ENCODE measurements around the gene TBX20.
"Not testable (repeated sequence)": the region's sequence is repeated elsewhere in the genome, so short reads cannot be mapped to it uniquely, and the experiment has no call there.

The TBX20 gene

GRCh38 chr7:35220176-35220575 is 33.7 kb downstream of the TBX20 start:
- DNase-seq (ENCODE audit: low spot score) = not testable (repeated sequence)

GRCh38 chr7:35216033-35216432 is 37.9 kb downstream of the TBX20 start:
- DNase-seq (ENCODE audit: low spot score) = not testable (repeated sequence)

- not testable (repeated sequence) for DNase-seq (ENCODE audit: low spot score)
Observed at GRCh38 chr7:35215063-35215462, 38.8 kb downstream of the TBX20 start.

- not testable (repeated sequence) for DNase-seq (ENCODE audit: low spot score)
Observed at GRCh38 chr7:35206924-35207323, 47.0 kb downstream of the TBX20 start.

GRCh38 chr7:35204850-35205249 is 49.0 kb downstream of the TBX20 start:
- DNase-seq (ENCODE audit: low spot score) = not testable (repeated sequence)

- not testable (repeated sequence) for DNase-seq (ENCODE audit: low spot score)
Observed at GRCh38 chr7:35204031-35204430, 49.9 kb downstream of the TBX20 start.

- DNase-seq (ENCODE audit: low spot score) = not testable (repeated sequence)
Observed at GRCh38 chr7:35202353-35202752, 51.5 kb downstream of the TBX20 start.

GRCh38 chr7:35200170-35200569 is 53.7 kb downstream of the TBX20 start:
- DNase-seq (ENCODE audit: low spot score) = not testable (repeated sequence)

- not testable (repeated sequence) for DNase-seq (ENCODE audit: low spot score)
Observed at GRCh38 chr7:35198370-35199140, 55.3 kb downstream of the TBX20 start.

- DNase-seq (ENCODE audit: low spot score) = not testable (repeated sequence)
Observed at GRCh38 chr7:35191571-35191970, 62.3 kb downstream of the TBX20 start.

GRCh38 chr7:35190146-35190773 is 63.6 kb downstream of the TBX20 start:
- DNase-seq (ENCODE audit: low spot score) = not testable (repeated sequence)

GRCh38 chr7:35186751-35187150 is 67.1 kb downstream of the TBX20 start:
- DNase-seq (ENCODE audit: low spot score) = peak; percentile 57

GRCh38 chr7:35185908-35186731 is 67.8 kb downstream of the TBX20 start:
- peak; percentile 83 for DNase-seq (ENCODE audit: low spot score)

GRCh38 chr7:35185578-35185907 is 68.4 kb downstream of the TBX20 start:
- DNase-seq (ENCODE audit: low spot score) = not testable (repeated sequence)

GRCh38 chr7:35184961-35185360 is 68.9 kb downstream of the TBX20 start:
- DNase-seq (ENCODE audit: low spot score) = not testable (repeated sequence)

GRCh38 chr7:35183873-35184503 is 69.9 kb downstream of the TBX20 start:
- DNase-seq (ENCODE audit: low spot score) = not testable (repeated sequence)

GRCh38 chr7:35180665-35181064 is 73.2 kb downstream of the TBX20 start:
- not testable (repeated sequence) for DNase-seq (ENCODE audit: low spot score)

- DNase-seq (ENCODE audit: low spot score) = not testable (repeated sequence)
Observed at GRCh38 chr7:35173176-35173575, 80.7 kb downstream of the TBX20 start.

- not testable (repeated sequence) for DNase-seq (ENCODE audit: low spot score)
Observed at GRCh38 chr7:35172131-35172530, 81.8 kb downstream of the TBX20 start.

- not testable (repeated sequence) for DNase-seq (ENCODE audit: low spot score)
Observed at GRCh38 chr7:35167658-35168057, 86.2 kb downstream of the TBX20 start.

- not testable (repeated sequence) for DNase-seq (ENCODE audit: low spot score)
Observed at GRCh38 chr7:35167158-35167557, 86.7 kb downstream of the TBX20 start.

Data from ecto neural progenitor cell (in vitro differentiated cells).